ENCODE results near the gene NBEA. TPM values are rescaled to one million over a fixed set of nuclear protein-coding genes. Genes with fewer than 3 reads are reported as not detected.

NBEA gene
- total RNA-seq, 1 donor from 2014 or later: 12.0 TPM

- no peaks in the 10 kb centered on the region for H3K9me3 ChIP-seq
- H3K4me3 ChIP-seq: no peak overlapping the region
- H3K27ac ChIP-seq: no peak overlapping the region
- H3K36me3 ChIP-seq: no peaks in the 10 kb centered on the region
- no peaks in the 10 kb centered on the region for H3K27me3 ChIP-seq
- DNase-seq (ENCODE audit: extremely low spot score in 2 of 2): no peak
- intact Hi-C loops (cut with DNase I): no loop called here
- no peaks in the 10 kb centered on the region for H3K4me1 ChIP-seq
- TF ChIP-seq POLR2AphosphoS5 (IDR thresholded peaks at IDR 0.05; ENCODE audit: insufficient read depth in 1 of 2, low read depth in 1 of 2): no peak
- no peak for TF ChIP-seq CTCF (IDR thresholded peaks at IDR 0.05)
- TF ChIP-seq POLR2A (IDR thresholded peaks at IDR 0.05): no peak
Measured at GRCh38 chr13:35706721-35707120, 764.7 kb downstream of the NBEA start.

GRCh38 chr13:35711909-35712308 lies 769.8 kb downstream of the NBEA start:
- DNase-seq (ENCODE audit: extremely low spot score in 2 of 2): no peak
- no peak overlapping the region for H3K4me3 ChIP-seq
- no peaks in the 10 kb centered on the region for H3K36me3 ChIP-seq
- intact Hi-C loops (cut with DNase I): no loop called here
- no peaks in the 10 kb centered on the region for H3K4me1 ChIP-seq
- TF ChIP-seq POLR2AphosphoS5 (IDR thresholded peaks at IDR 0.05; ENCODE audit: insufficient read depth in 1 of 2, low read depth in 1 of 2) (no peak), CTCF (IDR thresholded peaks at IDR 0.05) (no peak), POLR2A (IDR thresholded peaks at IDR 0.05) (no peak)
- H3K27ac ChIP-seq: no peak overlapping the region
- H3K27me3 ChIP-seq: no peaks in the 10 kb centered on the region
- no peaks in the 10 kb centered on the region for H3K9me3 ChIP-seq

- no peaks in the 10 kb centered on the region for H3K36me3 ChIP-seq
- no peaks in the 10 kb centered on the region for H3K4me1 ChIP-seq
- no peaks in the 10 kb centered on the region for H3K9me3 ChIP-seq
- H3K27ac ChIP-seq: no peak overlapping the region
- TF ChIP-seq POLR2AphosphoS5 (IDR thresholded peaks at IDR 0.05; ENCODE audit: insufficient read depth in 1 of 2, low read depth in 1 of 2): no peak
- no peak for TF ChIP-seq POLR2A (IDR thresholded peaks at IDR 0.05)
- no peak for TF ChIP-seq CTCF (IDR thresholded peaks at IDR 0.05)
- no peaks in the 10 kb centered on the region for H3K27me3 ChIP-seq
- no peak overlapping the region for H3K4me3 ChIP-seq
- intact Hi-C loops (cut with DNase I): no loop called here
- no peak for DNase-seq (ENCODE audit: extremely low spot score in 2 of 2)
Measured at GRCh38 chr13:35712907-35713761, 771.1 kb downstream of the NBEA start.

GRCh38 chr13:35714121-35714520 lies 772.1 kb downstream of the NBEA start:
- intact Hi-C loops (cut with DNase I): no loop called here
- Histone ChIP-seq H3K27me3 (no peaks in the 10 kb centered on the region), H3K27ac (no peak overlapping the region)

More at GRCh38 chr13:35714121-35714520, 772.1 kb downstream of the NBEA start:
- DNase-seq (ENCODE audit: extremely low spot score in 2 of 2): no peak
- H3K4me1 ChIP-seq: no peaks in the 10 kb centered on the region
- no peak for TF ChIP-seq CTCF (IDR thresholded peaks at IDR 0.05)
- TF ChIP-seq POLR2A (IDR thresholded peaks at IDR 0.05): no peak
- no peak for TF ChIP-seq POLR2AphosphoS5 (IDR thresholded peaks at IDR 0.05; ENCODE audit: insufficient read depth in 1 of 2, low read depth in 1 of 2)
- no peak overlapping the region for H3K4me3 ChIP-seq
- H3K9me3 ChIP-seq: no peaks in the 10 kb centered on the region
- no peaks in the 10 kb centered on the region for H3K36me3 ChIP-seq

All from vagina (tissue), 2 donors.